Keratinocyte (primary cell): ENCODE results near the gene MGMT. TPM values are rescaled to one million over a fixed set of nuclear protein-coding genes. Genes with fewer than 3 reads are reported as not detected.

Experiments
- DNase-seq: peaks from one replicate; pipeline ENCODE4 v3.0.0-alpha.2; 2011; ENCODE audit warnings: low read depth, missing footprints, low spot score
- FAIRE-seq: peaks from 2 replicates; lab custom pipeline; 2011; peaks lifted over from hg19 to GRCh38; lab: Jason Lieb, UNC
- H2AFZ ChIP-seq: 2 replicates; pipeline ENCODE4 v1.6.0; 2012; ENCODE audit warnings: low read length, control low read depth, inconsistent platforms; ENCODE audit not compliant: control insufficient read depth
- H3K27ac ChIP-seq: 2 replicates; pipeline ENCODE4 v1.5.1; 2011; ENCODE audit warnings: low read length; ENCODE audit not compliant: control insufficient read depth, insufficient read depth
- H3K27me3 ChIP-seq: 3 replicates; pipeline ENCODE4 v1.6.0; 2011; ENCODE audit warnings: low read length; ENCODE audit not compliant: control insufficient read depth, insufficient read depth; ENCODE audit errors: extremely low read depth
- H3K36me3 ChIP-seq, 2 experiments: 2 replicates in 1 of 2; 3 replicates in 1 of 2; pipeline ENCODE4 v1.5.1; 2011; ENCODE audit warnings: low read length in 2 of 2, mild to moderate bottlenecking in 1 of 2; ENCODE audit not compliant: control insufficient read depth in 2 of 2, insufficient read depth in 2 of 2; ENCODE audit errors: extremely low read depth in 1 of 2
- H3K4me1 ChIP-seq: 3 replicates; pipeline ENCODE4 v1.5.1; 2011; ENCODE audit warnings: low read length; ENCODE audit not compliant: control insufficient read depth, insufficient read depth; ENCODE audit errors: extremely low read depth
- H3K4me2 ChIP-seq: 3 replicates; pipeline ENCODE4 v1.6.0; 2011; ENCODE audit warnings: low read depth, low read length; ENCODE audit not compliant: control insufficient read depth, insufficient read depth; ENCODE audit errors: extremely low read depth
- H3K4me3 ChIP-seq, 3 experiments: fragments of 200-600 bp in 1 of 3; sonication (generic) in 1 of 3; 2 replicates in 2 of 3; 3 replicates in 1 of 3; pipeline ENCODE4 v1.5.1; 2011 to 2016; ENCODE audit warnings: low read length in 3 of 3, mild to moderate bottlenecking in 3 of 3, control low read depth in 2 of 3, inconsistent platforms in 1 of 3, low read depth in 1 of 3, mixed read lengths in 1 of 3, mixed run types in 1 of 3, moderate library complexity in 1 of 3; ENCODE audit not compliant: control insufficient read depth in 2 of 3, insufficient read depth in 2 of 3; ENCODE audit errors: extremely low read depth in 1 of 3
- H3K79me2 ChIP-seq: 2 replicates; pipeline ENCODE4 v1.6.0; 2012; ENCODE audit warnings: low read length; ENCODE audit not compliant: control insufficient read depth, insufficient read depth
- H3K9ac ChIP-seq: 3 replicates; pipeline ENCODE4 v1.6.0; 2011; ENCODE audit warnings: low read length; ENCODE audit not compliant: control insufficient read depth, insufficient read depth; ENCODE audit errors: extremely low read depth
- H3K9me1 ChIP-seq: 3 replicates; pipeline ENCODE4 v1.6.0; 2011; ENCODE audit warnings: low read length; ENCODE audit not compliant: control insufficient read depth, insufficient read depth; ENCODE audit errors: extremely low read depth
- H3K9me3 ChIP-seq: 2 replicates; pipeline ENCODE4 v1.5.1; 2012; ENCODE audit warnings: low read depth, low read length; ENCODE audit not compliant: control insufficient read depth
- H4K20me1 ChIP-seq: 3 replicates; pipeline ENCODE4 v1.6.0; 2011; ENCODE audit warnings: low read length; ENCODE audit not compliant: control insufficient read depth, insufficient read depth; ENCODE audit errors: extremely low read depth
- CTCF ChIP-seq, 3 experiments: IDR thresholded peaks in 1 of 3; conservative IDR thresholded peaks in 1 of 3; optimal IDR thresholded peaks in 1 of 3; 2 replicates in 2 of 3; 3 replicates in 1 of 3; pipeline versions ENCODE3 to v1.5.1; 2011; ENCODE audit warnings: low read length in 3 of 3, mild to moderate bottlenecking in 3 of 3, moderate library complexity in 2 of 3, control low read depth in 1 of 3, inconsistent platforms in 1 of 3; ENCODE audit not compliant: insufficient read depth in 2 of 3; ENCODE audit errors: extremely low read depth in 1 of 3
- EZH2 ChIP-seq: IDR thresholded peaks from one replicate; pipeline ENCODE4 v1.6.1; 2012; ENCODE audit warnings: inconsistent platforms, mild to moderate bottlenecking, low read length, moderate library complexity
- dilution Hi-C: fragments of 300-500 bp; cut with MboI; formaldehyde crosslinking; loops from one replicate; pipeline ENCODE4 v1.7.0; 2020; ENCODE audit warnings: low sequenced_read_pairs; ENCODE audit not compliant: extremely low pct_ligation_motif_present
- polyA plus RNA-seq, 5 experiments: library from polyadenylated mRNA; depleted of rRNA in 3 of 5; stranded (reverse) in 3 of 5; stranded (forward) in 1 of 5; unstranded in 1 of 5; fragments of >200 nt; gene quantifications; 1 replicate in 1 of 5; 2 replicates in 3 of 5; 3 replicates in 1 of 5; pipeline versions ENCODE4 v1.2.1 to v1.2.3, GENCODE V29; 2011 to 2012; ENCODE audit warnings: missing spikeins in 2 of 5, low read depth in 1 of 5, low replicate concordance in 1 of 5

The MGMT gene
- polyA plus RNA-seq, 1 donor (not counting 4 experiments of a cell fraction or from before 2014, with no cell fraction given) = 15.2 TPM

- no peaks in the 10 kb centered on the region for H3K9me1 ChIP-seq
- no peak overlapping the region for H3K4me2 ChIP-seq
- no peak for DNase-seq
- FAIRE-seq = no peak
- no peak overlapping the region for H3K27ac ChIP-seq
- no peak overlapping the region for H2AFZ ChIP-seq
- no peaks in the 10 kb centered on the region for H4K20me1 ChIP-seq
- no peaks in the 10 kb centered on the region for H3K27me3 ChIP-seq
- peaks cover 2% of the 10 kb centered on the region for H3K79me2 ChIP-seq
- H3K9me3 ChIP-seq = no peaks in the 10 kb centered on the region
- no peak overlapping the region for H3K4me3 ChIP-seq
- peaks cover 10% of the 10 kb centered on the region for H3K4me1 ChIP-seq
- H3K36me3 ChIP-seq = no peaks in the 10 kb centered on the region
- dilution Hi-C loops = no loop called here
- TF ChIP-seq EZH2 = no peak
- no peak for TF ChIP-seq CTCF (optimal IDR thresholded peaks at IDR 0.05 in 1 of 3, IDR thresholded peaks at IDR 0.05 in 1 of 3, conservative IDR thresholded peaks at IDR 0.05 in 1 of 3; ENCODE audit: extremely low read depth in 1 of 3, insufficient read depth in 2 of 3, low read length in 3 of 3)
- no peak overlapping the region for H3K9ac ChIP-seq
Observed at GRCh38 chr10:129536336-129536735, 69.3 kb downstream of the MGMT start.

- Histone ChIP-seq H3K9me3 (no peaks in the 10 kb centered on the region), H3K9me1 (no peaks in the 10 kb centered on the region), H3K79me2 (peaks cover 2% of the 10 kb centered on the region), H3K4me3 (no peak overlapping the region), H4K20me1 (no peaks in the 10 kb centered on the region), H3K4me1 (peaks cover 4% of the 10 kb centered on the region), H3K9ac (no peak overlapping the region), H3K4me2 (no peak overlapping the region), H2AFZ (no peak overlapping the region), H3K27me3 (no peaks in the 10 kb centered on the region), H3K36me3 (no peaks in the 10 kb centered on the region), H3K27ac (no peak overlapping the region)
- FAIRE-seq (no peak), DNase-seq (no peak)
- dilution Hi-C loops = no loop called here
- no peak for TF ChIP-seq EZH2
- TF ChIP-seq CTCF (optimal IDR thresholded peaks at IDR 0.05 in 1 of 3, IDR thresholded peaks at IDR 0.05 in 1 of 3, conservative IDR thresholded peaks at IDR 0.05 in 1 of 3; ENCODE audit: extremely low read depth in 1 of 3, insufficient read depth in 2 of 3, low read length in 3 of 3) = no peak
Observed at GRCh38 chr10:129537151-129537550, 70.1 kb downstream of the MGMT start.
